ENCODE data around the gene APOL6. TPM values are rescaled to one million over a fixed set of nuclear protein-coding genes. Genes with fewer than 3 reads are reported as not detected.

Gene APOL6
- total RNA-seq, 1 donor from 2014 or later: 20.9 TPM

DNA sequence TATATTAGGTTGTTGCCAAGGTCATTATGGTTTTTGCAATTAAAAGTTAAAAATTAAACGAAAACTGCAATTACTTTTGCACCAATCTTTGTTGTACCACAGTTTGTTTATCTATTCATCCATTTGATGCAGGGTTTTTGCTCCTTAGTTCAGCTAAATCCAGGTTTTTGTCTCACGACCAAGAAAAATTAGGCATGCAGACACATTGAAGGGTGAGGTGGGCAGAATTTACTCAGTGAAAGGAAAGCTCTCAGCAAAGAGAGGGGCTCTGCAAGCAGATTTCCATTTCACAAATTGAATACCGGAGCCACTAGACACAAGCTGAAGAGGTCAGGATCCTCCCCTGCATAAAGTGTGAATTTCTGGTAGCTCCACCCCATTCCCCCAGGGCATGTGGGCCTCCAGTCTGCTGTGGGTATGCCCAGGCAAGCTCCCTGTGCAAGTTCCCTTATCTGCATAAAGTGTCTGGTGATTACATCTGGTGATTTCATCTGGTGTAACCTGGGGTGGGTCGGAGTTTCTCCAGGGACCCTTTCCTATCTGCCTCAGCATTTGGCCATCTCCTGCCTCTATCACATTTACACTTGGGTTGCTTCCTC is 33.3 kb downstream of the APOL6 start:
- H3K36me3 ChIP-seq (ENCODE audit: control insufficient read depth, insufficient read depth, low read length): no peaks in the 10 kb centered on the region
- no peaks in the 10 kb centered on the region for H3K27me3 ChIP-seq (ENCODE audit: control insufficient read depth, insufficient read depth, low read length)
- no peak overlapping the region for H3K4me3 ChIP-seq (ENCODE audit: low read depth, low read length)
- DNase-seq (ENCODE audit: low read depth): no peak
- TF ChIP-seq, protein P1, sequence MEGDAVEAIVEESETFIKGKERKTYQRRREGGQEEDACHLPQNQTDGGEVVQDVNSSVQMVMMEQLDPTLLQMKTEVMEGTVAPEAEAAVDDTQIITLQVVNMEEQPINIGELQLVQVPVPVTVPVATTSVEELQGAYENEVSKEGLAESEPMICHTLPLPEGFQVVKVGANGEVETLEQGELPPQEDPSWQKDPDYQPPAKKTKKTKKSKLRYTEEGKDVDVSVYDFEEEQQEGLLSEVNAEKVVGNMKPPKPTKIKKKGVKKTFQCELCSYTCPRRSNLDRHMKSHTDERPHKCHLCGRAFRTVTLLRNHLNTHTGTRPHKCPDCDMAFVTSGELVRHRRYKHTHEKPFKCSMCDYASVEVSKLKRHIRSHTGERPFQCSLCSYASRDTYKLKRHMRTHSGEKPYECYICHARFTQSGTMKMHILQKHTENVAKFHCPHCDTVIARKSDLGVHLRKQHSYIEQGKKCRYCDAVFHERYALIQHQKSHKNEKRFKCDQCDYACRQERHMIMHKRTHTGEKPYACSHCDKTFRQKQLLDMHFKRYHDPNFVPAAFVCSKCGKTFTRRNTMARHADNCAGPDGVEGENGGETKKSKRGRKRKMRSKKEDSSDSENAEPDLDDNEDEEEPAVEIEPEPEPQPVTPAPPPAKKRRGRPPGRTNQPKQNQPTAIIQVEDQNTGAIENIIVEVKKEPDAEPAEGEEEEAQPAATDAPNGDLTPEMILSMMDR (IDR thresholded peaks at IDR 0.05; ENCODE audit: insufficient read depth, low read length, poor library complexity, severe bottlenecking): no peak

GRCh38 chr22:35683560-35683959 is 35.3 kb downstream of the APOL6 start:
- no peak for DNase-seq (ENCODE audit: low read depth)
- no peak overlapping the region for H3K4me3 ChIP-seq (ENCODE audit: low read depth, low read length)
- H3K27me3 ChIP-seq (ENCODE audit: control insufficient read depth, insufficient read depth, low read length): no peaks in the 10 kb centered on the region
- H3K36me3 ChIP-seq (ENCODE audit: control insufficient read depth, insufficient read depth, low read length): no peaks in the 10 kb centered on the region
- TF ChIP-seq, protein P1 (IDR thresholded peaks at IDR 0.05; ENCODE audit: insufficient read depth, low read length, poor library complexity, severe bottlenecking): no peak

DNA sequence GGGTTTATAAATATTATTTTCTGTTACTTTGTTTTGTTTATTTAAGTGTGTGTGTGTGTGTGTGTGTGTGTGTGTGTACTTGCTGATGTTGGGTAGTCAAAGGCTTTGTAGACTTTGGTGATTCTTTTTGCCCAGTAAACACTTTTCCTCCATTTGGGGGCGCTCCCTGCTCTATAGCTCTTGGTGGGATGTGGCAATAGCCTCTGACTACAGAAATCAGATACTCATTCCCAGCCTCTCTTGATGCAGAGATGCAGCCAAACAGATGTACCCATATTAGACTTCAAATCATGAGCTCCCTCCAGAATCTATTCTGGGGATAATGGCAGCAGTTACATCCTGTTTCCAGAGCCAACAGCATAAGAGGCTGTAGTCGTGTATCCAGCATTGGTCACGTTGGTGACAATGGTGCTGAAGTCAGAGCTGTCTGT is 36.0 kb downstream of the APOL6 start:
- Histone ChIP-seq H3K4me3 (ENCODE audit: low read depth, low read length) (no peak overlapping the region), H3K27me3 (ENCODE audit: control insufficient read depth, insufficient read depth, low read length) (no peaks in the 10 kb centered on the region), H3K36me3 (ENCODE audit: control insufficient read depth, insufficient read depth, low read length) (no peaks in the 10 kb centered on the region)
- TF ChIP-seq, protein P1 (IDR thresholded peaks at IDR 0.05; ENCODE audit: insufficient read depth, low read length, poor library complexity, severe bottlenecking): no peak
- no peak for DNase-seq (ENCODE audit: low read depth)

DNA sequence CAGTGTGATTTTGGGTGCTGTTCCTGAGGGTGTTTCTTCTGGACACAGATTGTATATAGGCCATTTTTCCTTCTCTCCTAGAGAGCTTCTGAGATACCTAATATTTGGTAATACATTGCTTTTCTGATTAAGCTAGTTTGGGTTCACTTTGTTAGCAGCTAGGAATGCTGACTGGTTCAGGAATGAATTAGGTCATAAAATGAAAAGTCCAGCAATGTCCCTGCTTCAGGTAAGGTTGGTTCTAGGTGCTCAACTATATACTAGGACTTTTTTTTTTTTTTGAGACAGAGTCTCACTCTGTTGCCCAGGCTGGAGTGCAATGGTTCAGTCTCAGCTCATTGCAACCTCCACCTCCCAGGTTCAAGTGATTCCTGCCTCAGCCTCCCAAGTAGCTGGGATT is 36.5 kb downstream of the APOL6 start:
- TF ChIP-seq, protein P1 (IDR thresholded peaks at IDR 0.05; ENCODE audit: insufficient read depth, low read length, poor library complexity, severe bottlenecking): no peak
- no peaks in the 10 kb centered on the region for H3K27me3 ChIP-seq (ENCODE audit: control insufficient read depth, insufficient read depth, low read length)
- no peak for DNase-seq (ENCODE audit: low read depth)
- H3K4me3 ChIP-seq (ENCODE audit: low read depth, low read length): no peak overlapping the region
- no peaks in the 10 kb centered on the region for H3K36me3 ChIP-seq (ENCODE audit: control insufficient read depth, insufficient read depth, low read length)

- H3K27me3 ChIP-seq (ENCODE audit: control insufficient read depth, insufficient read depth, low read length): no peaks in the 10 kb centered on the region
- DNase-seq (ENCODE audit: low read depth): no peak
- no peaks in the 10 kb centered on the region for H3K36me3 ChIP-seq (ENCODE audit: control insufficient read depth, insufficient read depth, low read length)
- TF ChIP-seq, protein P1 (IDR thresholded peaks at IDR 0.05; ENCODE audit: insufficient read depth, low read length, poor library complexity, severe bottlenecking): no peak
- no peak overlapping the region for H3K4me3 ChIP-seq (ENCODE audit: low read depth, low read length)
Measured at GRCh38 chr22:35685731-35686130, 37.5 kb downstream of the APOL6 start.

DNA sequence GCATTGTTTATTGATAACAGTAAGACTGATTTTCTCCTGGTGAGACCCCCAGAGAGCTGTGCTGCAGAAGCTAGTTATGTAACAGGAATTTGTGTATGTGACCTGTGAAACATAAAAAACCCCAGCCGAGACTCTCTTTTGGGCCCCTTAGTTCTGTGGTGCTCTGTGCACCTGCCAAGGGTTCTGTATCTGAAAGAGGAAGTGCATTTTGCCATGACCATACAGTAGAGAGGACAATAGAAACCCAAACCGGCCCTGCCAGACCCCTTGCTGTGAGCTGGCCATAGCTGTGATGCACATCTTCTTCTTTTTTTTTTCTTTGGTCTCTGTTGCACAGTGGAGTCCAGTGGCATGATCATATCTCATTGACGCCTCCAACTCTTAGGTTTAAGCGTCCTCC is 38.1 kb downstream of the APOL6 start:
- no peak overlapping the region for H3K4me3 ChIP-seq (ENCODE audit: low read depth, low read length)
- no peak for DNase-seq (ENCODE audit: low read depth)
- TF ChIP-seq, protein P1 (IDR thresholded peaks at IDR 0.05; ENCODE audit: insufficient read depth, low read length, poor library complexity, severe bottlenecking): no peak
- no peaks in the 10 kb centered on the region for H3K36me3 ChIP-seq (ENCODE audit: control insufficient read depth, insufficient read depth, low read length)
- H3K27me3 ChIP-seq (ENCODE audit: control insufficient read depth, insufficient read depth, low read length): no peaks in the 10 kb centered on the region
